Neural progenitor cell (in vitro differentiated cells): ENCODE results near the gene PUS1.

Experiments used
- CTCF ChIP-seq: fragments of 200-600 bp; sonication (generic); IDR thresholded peaks from 2 replicates; pipeline ENCODE4 v1.5.1; 2017; ENCODE audit warnings: antibody characterized with exemption, mild to moderate bottlenecking
- EZH2 ChIP-seq: fragments of 200-600 bp; sonication (generic); IDR thresholded peaks from 2 replicates; pipeline ENCODE4 v1.6.1; 2017; ENCODE audit warnings: antibody characterized with exemption, mild to moderate bottlenecking, moderate library complexity
- EZH2phosphoT487 ChIP-seq: fragments of 200-600 bp; sonication (generic); IDR thresholded peaks from 2 replicates; pipeline ENCODE4 v1.6.1; 2017; ENCODE audit warnings: antibody characterized with exemption

- TF ChIP-seq CTCF: no peak
- TF ChIP-seq EZH2: no peak
- no peak for TF ChIP-seq EZH2phosphoT487
These were observed 743 bp downstream of the PUS1 start for GRCh38 chr12:131929581-131930456.
